Esophagus muscularis mucosa (tissue), 4 donors: Measurements from ENCODE around the gene ZNF532. TPM values are rescaled to one million over a fixed set of nuclear protein-coding genes. Genes with fewer than 3 reads are reported as not detected.

Source experiments
- DNase-seq: peaks from one replicate; pipeline ENCODE4 v3.0.0-alpha.2; 2017; ENCODE audit errors: extremely low spot score
- H3K27ac ChIP-seq, 4 donors: fragments of 200-600 bp; sonication (generic); replicated peaks in 1 of 4; 1 replicate in 3 of 4; 2 replicates in 1 of 4; pipeline ENCODE4 v1.5.1; 2016 to 2019; ENCODE audit warnings: mild to moderate bottlenecking in 1 of 4
- H3K27me3 ChIP-seq, 4 donors: fragments of 200-600 bp; sonication (generic); one replicate each; pipeline versions ENCODE4 v1.5.1 to v1.6.0; 2016 to 2019
- H3K36me3 ChIP-seq, 4 donors: fragments of 200-600 bp; sonication (generic); one replicate each; pipeline ENCODE4 v1.5.1; 2016 to 2019
- H3K4me1 ChIP-seq, 4 donors: fragments of 200-600 bp; sonication (generic); one replicate each; pipeline ENCODE4 v1.5.1; 2016 to 2019
- H3K4me3 ChIP-seq, 4 donors: fragments of 200-600 bp; sonication (generic); 1 replicate in 2 of 4; 2 replicates in 2 of 4; pipeline ENCODE4 v1.5.1; 2016 to 2019; ENCODE audit warnings: mild to moderate bottlenecking in 4 of 4, moderate library complexity in 1 of 4
- H3K9me3 ChIP-seq, 4 donors: fragments of 200-600 bp; sonication (generic); 1 replicate in 3 of 4; 2 replicates in 1 of 4; pipeline ENCODE4 v1.5.1; 2016 to 2019
- EP300 ChIP-seq: sonication (generic); formaldehyde crosslinking; IDR thresholded peaks from one replicate; pipeline ENCODE4 v1.6.1; 2017; ENCODE audit warnings: antibody characterized with exemption
- POLR2A ChIP-seq: fragments of 450-650 bp; IDR thresholded peaks from one replicate; pipeline ENCODE4 v1.6.1; 2017; ENCODE audit warnings: antibody characterized with exemption, moderate library complexity, mild to moderate bottlenecking, low read depth
- POLR2AphosphoS5 ChIP-seq, 2 donors: sonication (generic); formaldehyde crosslinking; IDR thresholded peaks; one replicate each; pipeline ENCODE4 v1.6.1; 2017; ENCODE audit warnings: antibody characterized with exemption in 2 of 2
- WGBS: methylation state at CpG from one replicate; pipeline ENCODE4 v1.1.5; 2018; 5-methylcytosine and 5-hydroxymethylcytosine counted together
- intact Hi-C: fragments of 100-400 bp; cut with DNase I; formaldehyde crosslinking; loops from one replicate; pipeline ENCODE4 v1.15.1; 2023
- total RNA-seq, 4 donors: library from RNA; depleted of rRNA; stranded (reverse); fragments of >200 nt; gene quantifications; one replicate each; pipeline versions ENCODE4 v1.1.0 to v1.2.1, GENCODE V29; 2016
- TF ChIP-seq, protein P1 (sequence below), 3 experiments: fragments of 200-600 bp in 2 of 3; fragments of 450-650 bp in 1 of 3; sonication (generic) in 2 of 3; IDR thresholded peaks; one replicate each; pipeline ENCODE4 v1.5.1; 2017 to 2019; ENCODE audit warnings: antibody characterized with exemption in 3 of 3, mild to moderate bottlenecking in 2 of 3, moderate library complexity in 1 of 3

Gene ZNF532
- total RNA-seq, 4 donors from 2014 or later: 62.3 to 121 (median 64.7) TPM

DNA sequence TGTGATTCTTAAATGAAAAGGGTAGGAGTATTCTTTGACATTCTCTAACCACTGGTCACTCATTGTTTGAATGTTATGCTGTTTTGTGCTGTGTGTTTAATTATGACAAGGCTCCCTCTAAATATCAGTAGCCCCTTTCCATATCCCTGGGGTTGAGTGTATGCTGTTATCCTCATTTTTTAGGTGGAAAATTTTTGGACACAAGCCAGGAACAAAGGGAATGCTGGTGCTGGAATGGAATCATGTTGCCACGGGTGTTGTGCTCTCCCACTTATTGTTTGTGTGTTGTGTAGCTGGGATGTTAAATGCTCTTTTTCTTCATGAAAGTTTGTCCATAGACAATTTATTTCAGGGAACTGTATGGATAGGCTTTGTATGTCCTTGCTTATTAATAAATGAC, 43.3 kb downstream of the ZNF532 start:
- DNase-seq: no peak
- WGBS: 69% methylated on average over 1 of the region's 1 CpG
- H3K4me3 ChIP-seq: no peak overlapping the region
- no peak overlapping the region for H3K27ac ChIP-seq
- no peaks in the 10 kb centered on the region for H3K9me3 ChIP-seq
- intact Hi-C loops: no loop called here
- no peak for TF ChIP-seq POLR2AphosphoS5 (IDR thresholded peaks at IDR 0.05)
- TF ChIP-seq, protein P1, sequence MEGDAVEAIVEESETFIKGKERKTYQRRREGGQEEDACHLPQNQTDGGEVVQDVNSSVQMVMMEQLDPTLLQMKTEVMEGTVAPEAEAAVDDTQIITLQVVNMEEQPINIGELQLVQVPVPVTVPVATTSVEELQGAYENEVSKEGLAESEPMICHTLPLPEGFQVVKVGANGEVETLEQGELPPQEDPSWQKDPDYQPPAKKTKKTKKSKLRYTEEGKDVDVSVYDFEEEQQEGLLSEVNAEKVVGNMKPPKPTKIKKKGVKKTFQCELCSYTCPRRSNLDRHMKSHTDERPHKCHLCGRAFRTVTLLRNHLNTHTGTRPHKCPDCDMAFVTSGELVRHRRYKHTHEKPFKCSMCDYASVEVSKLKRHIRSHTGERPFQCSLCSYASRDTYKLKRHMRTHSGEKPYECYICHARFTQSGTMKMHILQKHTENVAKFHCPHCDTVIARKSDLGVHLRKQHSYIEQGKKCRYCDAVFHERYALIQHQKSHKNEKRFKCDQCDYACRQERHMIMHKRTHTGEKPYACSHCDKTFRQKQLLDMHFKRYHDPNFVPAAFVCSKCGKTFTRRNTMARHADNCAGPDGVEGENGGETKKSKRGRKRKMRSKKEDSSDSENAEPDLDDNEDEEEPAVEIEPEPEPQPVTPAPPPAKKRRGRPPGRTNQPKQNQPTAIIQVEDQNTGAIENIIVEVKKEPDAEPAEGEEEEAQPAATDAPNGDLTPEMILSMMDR (IDR thresholded peaks at IDR 0.05): no peak
- H3K4me1 ChIP-seq: peaks cover 20 to 35% (median 26%) of the 10 kb centered on the region in 4 donors
- H3K27me3 ChIP-seq: no peaks in the 10 kb centered on the region
- H3K36me3 ChIP-seq: peaks cover 0 to 17% (median 5%) of the 10 kb centered on the region in 4 donors

DNA sequence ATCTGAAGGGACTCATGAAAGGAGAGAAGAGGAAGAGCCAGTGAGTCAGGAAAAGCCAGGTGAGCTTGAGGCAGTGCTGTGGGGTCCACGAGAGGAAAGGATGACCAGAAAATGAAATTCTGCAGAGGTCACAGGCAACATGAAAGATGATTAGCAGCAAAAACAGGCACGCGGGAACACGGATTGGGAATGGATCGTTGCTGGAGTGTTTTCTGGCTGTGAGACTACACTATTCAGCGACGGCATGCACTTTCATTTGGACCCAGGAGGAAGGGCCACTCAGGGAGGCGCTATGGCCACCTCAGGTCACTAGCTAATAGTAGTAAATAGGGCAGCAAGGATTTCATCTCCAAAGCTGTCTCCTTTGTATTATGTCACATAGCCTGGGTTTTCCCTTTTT, 44.8 kb downstream of the ZNF532 start:
- H3K27me3 ChIP-seq: no peaks in the 10 kb centered on the region
- DNase-seq: no peak
- no peak overlapping the region for H3K27ac ChIP-seq
- 88% methylated on average over 8 of the region's 8 CpGs for WGBS
- H3K36me3 ChIP-seq: peaks cover 0 to 17% (median 5%) of the 10 kb centered on the region in 4 donors
- H3K9me3 ChIP-seq: no peaks in the 10 kb centered on the region
- TF ChIP-seq, protein P1 (IDR thresholded peaks at IDR 0.05): no peak
- no peak for TF ChIP-seq POLR2A
- TF ChIP-seq POLR2AphosphoS5 (IDR thresholded peaks at IDR 0.05): no peak
- no peak for TF ChIP-seq EP300
- H3K4me3 ChIP-seq: no peak overlapping the region
- intact Hi-C loops: no loop called here
- peaks cover 24 to 50% (median 41%) of the 10 kb centered on the region in 4 donors for H3K4me1 ChIP-seq

DNA sequence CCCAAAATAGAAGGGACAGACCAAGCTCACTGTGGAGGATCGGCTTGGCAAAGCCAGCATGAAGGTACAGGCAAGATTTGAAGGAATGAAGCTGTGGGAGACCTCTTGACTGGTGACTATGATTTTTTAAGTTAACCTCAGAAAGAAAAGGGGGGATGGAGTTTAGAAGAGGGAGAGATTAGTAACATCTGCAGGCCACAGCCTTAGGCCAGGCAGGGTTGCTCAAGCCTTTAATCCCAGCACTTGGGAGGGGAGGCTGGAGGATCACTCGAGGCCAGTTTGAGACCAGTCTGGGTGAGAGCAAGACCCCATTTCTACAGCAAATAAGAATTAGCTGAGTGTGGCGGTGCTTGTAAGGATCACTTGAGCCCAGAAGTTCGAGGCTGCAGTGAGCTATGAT, 46.6 kb downstream of the ZNF532 start:
- WGBS: 63% methylated on average over 4 of the region's 4 CpGs
- Histone ChIP-seq H3K36me3 (peaks cover 0 to 8% (median 2%) of the 10 kb centered on the region in 4 donors), H3K4me3 (peak overlapping the region in 1 of 4 donors; percentile 15), H3K4me1 (peaks cover 32 to 54% (median 44%) of the 10 kb centered on the region in 4 donors), H3K9me3 (no peaks in the 10 kb centered on the region), H3K27me3 (no peaks in the 10 kb centered on the region), H3K27ac (peak overlapping the region; percentile 41 to 62 (median 54))
- no peak for DNase-seq
- no peak for TF ChIP-seq POLR2AphosphoS5 (IDR thresholded peaks at IDR 0.05)
- TF ChIP-seq, protein P1 (IDR thresholded peaks at IDR 0.05): no peak
- TF ChIP-seq POLR2A: no peak
- TF ChIP-seq EP300: no peak
- intact Hi-C loops: no loop called here

DNA sequence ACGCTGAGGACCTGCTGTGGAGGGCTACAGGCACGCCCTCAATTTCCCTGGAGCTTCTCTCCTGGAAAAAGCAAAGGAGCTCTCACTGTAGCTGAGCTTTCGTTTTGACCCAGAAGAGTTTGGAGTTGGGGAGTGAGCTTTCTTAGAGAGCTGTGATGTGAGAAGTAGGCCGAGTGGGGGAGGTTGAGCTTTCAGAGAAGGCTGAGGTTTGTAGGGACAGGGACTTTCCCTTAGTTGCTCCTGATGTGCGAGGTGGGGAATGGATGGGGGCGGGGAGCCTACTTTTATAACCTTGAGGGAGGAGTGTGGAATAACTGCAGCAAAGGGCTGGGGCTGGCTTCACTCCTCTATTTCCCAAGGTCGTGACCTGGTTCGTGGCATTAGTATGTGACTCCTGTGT, 47.1 kb downstream of the ZNF532 start:
- Histone ChIP-seq H3K4me3 (peak overlapping the region in 1 of 4 donors; percentile 15), H3K27ac (peak overlapping the region; percentile 41 to 62 (median 54)), H3K36me3 (peaks cover 0 to 11% (median 5%) of the 10 kb centered on the region in 4 donors), H3K9me3 (no peaks in the 10 kb centered on the region), H3K4me1 (peaks cover 32 to 54% (median 44%) of the 10 kb centered on the region in 4 donors), H3K27me3 (no peaks in the 10 kb centered on the region)
- intact Hi-C loops: no loop called here
- TF ChIP-seq POLR2A (no peak), POLR2AphosphoS5 (IDR thresholded peaks at IDR 0.05) (peak in 1 of 2 donors; percentile 12)
- 45% methylated on average over 8 of the region's 8 CpGs for WGBS
- DNase-seq: no peak

DNA sequence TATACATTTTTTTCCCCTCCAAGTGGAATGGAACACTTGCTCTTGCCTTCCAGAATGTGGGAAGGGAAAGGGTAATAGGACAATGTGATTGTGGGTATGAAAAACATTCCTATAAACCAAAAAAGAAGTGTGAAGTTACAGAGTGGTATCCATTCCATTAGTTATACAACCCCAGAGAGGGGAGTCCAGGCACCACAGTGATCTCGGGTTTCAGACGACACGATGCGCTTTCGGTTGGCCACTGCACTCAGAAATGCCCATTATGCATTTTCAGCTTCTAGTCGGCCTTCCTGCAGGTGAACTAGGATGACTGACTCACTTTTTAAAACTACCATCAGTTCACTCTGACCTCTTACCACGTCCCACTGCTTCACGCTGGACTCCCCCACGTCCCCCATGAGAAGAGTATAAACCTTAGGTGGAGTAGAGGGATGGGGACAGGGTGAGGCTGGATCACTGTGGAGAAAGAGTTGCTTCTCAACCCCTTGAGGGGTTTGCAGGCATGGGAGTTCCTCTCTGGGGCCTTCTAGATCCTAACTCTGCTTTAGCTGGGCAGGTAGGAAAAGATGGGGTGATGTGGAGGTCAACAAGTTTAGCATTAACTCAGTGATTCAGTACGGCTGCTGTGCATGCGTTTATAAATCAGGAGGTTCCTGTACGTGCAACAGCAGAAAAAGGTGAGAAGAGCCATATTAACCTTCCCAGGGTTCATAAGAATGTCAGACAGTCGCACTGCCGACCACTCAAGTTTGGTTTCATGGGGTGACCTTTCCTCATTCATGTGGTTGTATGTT, 50.5 kb downstream of the ZNF532 start:
- TF ChIP-seq POLR2A: no peak
- TF ChIP-seq EP300: no peak
- no peak for TF ChIP-seq POLR2AphosphoS5 (IDR thresholded peaks at IDR 0.05)
- TF ChIP-seq, protein P1 (IDR thresholded peaks at IDR 0.05): no peak
- intact Hi-C loops: no loop called here
- no peak for DNase-seq
- Histone ChIP-seq H3K9me3 (no peaks in the 10 kb centered on the region), H3K27ac (peak overlapping the region in 1 of 4 donors; percentile 66), H3K4me1 (peaks cover 32 to 45% (median 42%) of the 10 kb centered on the region in 4 donors), H3K4me3 (no peak overlapping the region), H3K27me3 (no peaks in the 10 kb centered on the region), H3K36me3 (peaks cover 20 to 42% (median 31%) of the 10 kb centered on the region in 4 donors)
- WGBS: 96% methylated on average over 14 of the region's 14 CpGs
